Upper lobe of left lung (tissue), 6 donors: ENCODE data around the gene TMEM33. TPM values are rescaled to one million over a fixed set of nuclear protein-coding genes. Genes with fewer than 3 reads are reported as not detected.

ENCODE experiments used
- ATAC-seq, 2 donors: fragments of 200-7000 bp; cut with Tn5 transposase; one replicate each; pipeline ENCODE4 v1.9.1; 2022; ENCODE audit warnings: mild to moderate bottlenecking in 2 of 2, moderate library complexity in 2 of 2; ENCODE audit not compliant: low FRiP score in 2 of 2
- DNase-seq, 2 donors: peaks; one replicate each; pipeline ENCODE4 v3.0.0-alpha.2; 2019 to 2020
- H3K27ac ChIP-seq, 4 donors: fragments of 200-600 bp; sonication (generic); one replicate each; pipeline ENCODE4 v1.5.1; 2016 to 2019
- H3K27me3 ChIP-seq, 4 donors: fragments of 200-600 bp; sonication (generic); one replicate each; pipeline ENCODE4 v1.5.1; 2017 to 2019
- H3K36me3 ChIP-seq, 4 donors: fragments of 200-600 bp; sonication (generic); one replicate each; pipeline ENCODE4 v1.5.1; 2016 to 2019
- H3K4me1 ChIP-seq, 4 donors: fragments of 200-600 bp; sonication (generic); one replicate each; pipeline ENCODE4 v1.5.1; 2018 to 2019
- H3K4me3 ChIP-seq, 4 donors: fragments of 200-600 bp; sonication (generic); one replicate each; pipeline ENCODE4 v1.5.1; 2017 to 2019; ENCODE audit warnings: mild to moderate bottlenecking in 2 of 4, moderate library complexity in 1 of 4
- H3K9me3 ChIP-seq, 4 donors: fragments of 200-600 bp; sonication (generic); one replicate each; pipeline ENCODE4 v1.5.1; 2018 to 2019
- CTCF ChIP-seq, 6 experiments: fragments of 450-650 bp in 4 of 6; fragments of 200-600 bp in 2 of 6; sonication (generic) in 2 of 6; IDR thresholded peaks; one replicate each; pipeline ENCODE4 v1.5.1; 2016 to 2019; ENCODE audit warnings: antibody characterized with exemption in 6 of 6
- EP300 ChIP-seq, 4 donors: sonication (generic); formaldehyde crosslinking; IDR thresholded peaks; one replicate each; pipeline ENCODE4 v1.5.1; 2017; ENCODE audit warnings: antibody characterized with exemption in 4 of 4, control low read depth in 2 of 4
- POLR2A ChIP-seq, 4 donors: fragments of 450-650 bp; IDR thresholded peaks; one replicate each; pipeline ENCODE4 v1.5.1; 2016 to 2017; ENCODE audit warnings: antibody characterized with exemption in 4 of 4, mild to moderate bottlenecking in 2 of 4
- POLR2AphosphoS5 ChIP-seq, 2 donors: sonication (generic); formaldehyde crosslinking; IDR thresholded peaks; one replicate each; pipeline ENCODE4 v1.5.1; 2017; ENCODE audit warnings: antibody characterized with exemption in 2 of 2
- WGBS, 2 donors: methylation state at CpG; one replicate each; pipeline ENCODE4 v1.1.5; 2017 to 2018; 5-methylcytosine and 5-hydroxymethylcytosine counted together
- total RNA-seq, 6 donors: library from RNA; depleted of rRNA in 4 of 6; stranded (reverse); fragments of >200 nt in 4 of 6; gene quantifications; one replicate each; pipeline versions ENCODE4 v1.1.0 to v1.2.1, GENCODE V29; 2016 to 2021
- donor health status: DM: no; HTN: no; CAD: no; lungs with moderate emphysema.
- donor health status: DM: no; HTN: yes; CAD: no; lungs with severe emphysema.

The TMEM33 gene
- total RNA-seq, 6 donors from 2014 or later, result 14.7 to 68.9 (median 46.9) TPM

DNA sequence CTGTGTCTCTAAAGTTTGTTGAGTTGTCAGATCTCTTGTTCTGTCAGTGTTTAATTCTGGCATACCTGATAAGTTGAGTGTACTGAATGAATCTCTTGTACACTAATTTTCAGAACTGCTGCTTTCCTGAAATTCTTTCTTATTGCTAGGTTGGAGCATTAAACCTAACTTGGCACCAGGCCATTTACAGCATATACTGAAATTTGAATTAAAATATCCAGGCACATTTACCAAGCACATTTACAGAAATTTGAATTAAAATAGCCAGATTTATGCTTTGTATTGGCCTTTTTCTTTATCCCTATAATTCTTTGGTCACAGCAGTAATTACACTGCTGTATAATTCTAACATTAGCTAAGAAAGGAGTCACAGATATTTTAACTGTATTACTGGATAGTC lies 8.9 kb downstream of the TMEM33 start:
- ATAC-seq, result no peak
- no peaks in the 10 kb centered on the region for H3K27me3 ChIP-seq
- DNase-seq, result no peak
- H3K27ac ChIP-seq, result no peak overlapping the region
- peaks cover under 1 to 79% (median 17%) of the 10 kb centered on the region in 4 donors for H3K36me3 ChIP-seq
- peaks cover 0 to 5% (median 2%) of the 10 kb centered on the region in 4 donors for H3K4me1 ChIP-seq
- H3K4me3 ChIP-seq, result no peak overlapping the region
- TF ChIP-seq POLR2AphosphoS5 (IDR thresholded peaks at IDR 0.05) (no peak), CTCF (IDR thresholded peaks at IDR 0.05) (no peak), POLR2A (IDR thresholded peaks at IDR 0.05) (no peak), EP300 (IDR thresholded peaks at IDR 0.05) (no peak)
- no peaks in the 10 kb centered on the region for H3K9me3 ChIP-seq

DNA sequence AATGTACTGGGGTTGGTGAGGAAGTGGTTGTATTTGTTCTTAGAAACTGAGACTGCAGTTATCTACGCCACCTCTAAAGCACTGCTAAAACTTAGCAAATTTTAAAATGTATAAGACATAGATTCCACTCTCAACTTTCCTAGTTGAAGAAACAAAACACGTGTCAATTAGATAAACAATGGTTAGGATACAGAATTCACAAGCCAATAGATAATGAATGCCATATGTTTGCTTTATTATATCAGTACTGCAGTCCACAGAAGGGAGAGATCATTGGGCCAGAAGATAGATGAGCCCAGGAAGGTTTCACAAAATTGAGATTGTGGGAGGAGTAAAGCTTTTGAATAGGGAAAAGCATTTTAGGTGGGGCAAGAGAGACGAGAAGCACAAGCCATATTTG lies 14.3 kb downstream of the TMEM33 start:
- Histone ChIP-seq H3K4me1 (no peaks in the 10 kb centered on the region), H3K36me3 (peaks cover 10 to 82% (median 30%) of the 10 kb centered on the region in 4 donors), H3K4me3 (no peak overlapping the region), H3K27ac (no peak overlapping the region), H3K27me3 (no peaks in the 10 kb centered on the region), H3K9me3 (no peaks in the 10 kb centered on the region)
- DNase-seq (no peak), ATAC-seq (no peak)
- 80 to 81% methylated on average over 3 of the region's 3 CpGs for WGBS, 2 donors
- TF ChIP-seq POLR2A (IDR thresholded peaks at IDR 0.05) (no peak), CTCF (IDR thresholded peaks at IDR 0.05) (no peak), POLR2AphosphoS5 (IDR thresholded peaks at IDR 0.05) (no peak), EP300 (IDR thresholded peaks at IDR 0.05) (no peak)

- no peak for DNase-seq
- H3K27ac ChIP-seq, result no peak overlapping the region
- H3K4me3 ChIP-seq, result no peak overlapping the region
- 28 to 45% methylated on average over 1 of the region's 1 CpG for WGBS, 2 donors
- no peak for TF ChIP-seq POLR2A (IDR thresholded peaks at IDR 0.05)
- TF ChIP-seq CTCF (IDR thresholded peaks at IDR 0.05), result peak in 1 of 6 experiments; percentile 6
- H3K9me3 ChIP-seq, result no peaks in the 10 kb centered on the region
- ATAC-seq, result no peak
- H3K4me1 ChIP-seq, result no peaks in the 10 kb centered on the region
- no peaks in the 10 kb centered on the region for H3K27me3 ChIP-seq
- H3K36me3 ChIP-seq, result peaks cover 0 to 33% (median 7%) of the 10 kb centered on the region in 4 donors
Observed at GRCh38 chr4:41957634-41958033, 22.4 kb downstream of the TMEM33 start.

DNA sequence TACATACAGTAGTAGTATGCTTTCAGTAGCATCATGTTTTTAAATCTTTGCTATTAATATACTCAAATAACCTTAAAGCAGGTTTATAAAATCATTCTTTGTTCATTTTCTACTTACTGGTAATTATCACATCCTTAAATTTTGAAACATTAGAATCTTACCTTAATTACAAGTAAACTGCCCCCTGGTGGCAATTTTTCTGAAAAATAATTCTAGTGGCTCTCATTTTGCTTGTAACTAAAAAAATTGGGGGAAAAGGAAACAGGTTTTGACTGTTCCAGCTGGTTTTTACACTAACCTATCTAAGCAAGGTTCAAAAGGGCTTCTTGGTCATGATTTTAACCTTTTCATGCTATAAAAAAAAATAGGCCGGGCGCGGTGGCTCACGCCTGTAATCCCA lies 27.9 kb downstream of the TMEM33 start:
- Histone ChIP-seq H3K4me1 (no peaks in the 10 kb centered on the region), H3K27me3 (no peaks in the 10 kb centered on the region), H3K36me3 (peaks cover 0 to 5% (median 0%) of the 10 kb centered on the region in 4 donors), H3K27ac (no peak overlapping the region), H3K4me3 (no peak overlapping the region), H3K9me3 (no peaks in the 10 kb centered on the region)
- DNase-seq (no peak), ATAC-seq (no peak)
- no peak for TF ChIP-seq POLR2A (IDR thresholded peaks at IDR 0.05)
- TF ChIP-seq CTCF (IDR thresholded peaks at IDR 0.05), result peak in 1 of 6 experiments; percentile 12
- no peak for TF ChIP-seq EP300 (IDR thresholded peaks at IDR 0.05)
- no peak for TF ChIP-seq POLR2AphosphoS5 (IDR thresholded peaks at IDR 0.05)
- WGBS, 2 donors, result 91 to 94% methylated on average over 4 of the region's 4 CpGs

DNA sequence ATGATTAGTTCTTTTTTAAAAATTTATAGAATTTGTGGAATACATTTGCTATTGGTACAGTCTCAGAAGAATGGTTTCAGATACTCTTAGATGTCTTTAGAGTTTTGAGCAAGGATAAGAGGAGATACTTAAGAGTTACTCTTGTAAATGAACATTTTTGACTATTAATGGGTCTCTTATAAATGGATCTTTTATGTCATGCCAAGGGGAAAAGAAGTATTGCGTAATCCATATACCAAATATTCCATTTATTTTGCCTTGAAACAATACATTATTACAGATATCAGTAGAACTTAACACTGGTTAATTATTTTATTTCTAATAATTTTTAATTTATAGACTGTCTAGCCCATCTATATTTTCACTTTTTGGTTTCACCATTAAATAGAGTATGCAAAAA lies 29.2 kb downstream of the TMEM33 start:
- ATAC-seq, result no peak
- no peak overlapping the region for H3K4me3 ChIP-seq
- DNase-seq, result no peak
- no peaks in the 10 kb centered on the region for H3K4me1 ChIP-seq
- H3K27ac ChIP-seq, result no peak overlapping the region
- peaks cover 0 to 5% (median 0%) of the 10 kb centered on the region in 4 donors for H3K36me3 ChIP-seq
- TF ChIP-seq POLR2AphosphoS5 (IDR thresholded peaks at IDR 0.05) (no peak), EP300 (IDR thresholded peaks at IDR 0.05) (no peak), POLR2A (IDR thresholded peaks at IDR 0.05) (no peak), CTCF (IDR thresholded peaks at IDR 0.05) (no peak)
- no peaks in the 10 kb centered on the region for H3K9me3 ChIP-seq
- no peaks in the 10 kb centered on the region for H3K27me3 ChIP-seq
- WGBS, 2 donors, result 96 to 100% methylated on average over 1 of the region's 1 CpG
